Measurements from ENCODE around the gene NOTCH2.

- TF ChIP-seq CTCF (IDR thresholded peaks at IDR 0.05; ENCODE audit: poor library complexity) (no peak), EZH2 (IDR thresholded peaks at IDR 0.05; ENCODE audit: borderline replicate concordance) (no peak)
Observed at GRCh38 chr1:119866451-119866850, 203.0 kb downstream of the NOTCH2 start.

Measured in hepatocyte (in vitro differentiated cells).